Activated CD4-positive, alpha-beta T cell treated with anti-CD3 and anti-CD28 coated beads for 36 hours (primary cell): ENCODE measurements around the gene RHO. TPM values are rescaled to one million over a fixed set of nuclear protein-coding genes. Genes with fewer than 3 reads are reported as not detected.

Experiments used
- ATAC-seq: fragments of 200-7000 bp; cut with Tn5 transposase; one replicate; pipeline ENCODE4 v1.10.0; 2021; ENCODE audit warnings: mild to moderate bottlenecking, moderate library complexity
- CTCF ChIA-PET: fragments of 350-600 bp; sonication (Branson Sonifier 250); formaldehyde crosslinking; loops from one replicate; lab custom pipeline; 2021; ENCODE audit warnings: antibody characterized with exemption; lab: Charles Lee
- POLR2A ChIA-PET: fragments of 350-600 bp; sonication (Branson Sonifier 250); formaldehyde crosslinking; loops from one replicate; lab custom pipeline; 2021; ENCODE audit warnings: antibody characterized with exemption, inconsistent platforms; lab: Charles Lee
- DNase-seq: peaks from one replicate; pipeline ENCODE4 v3.0.0-alpha.2; 2020
- H3K27ac Mint-ChIP-seq: one replicate; pipeline ENCODE4 v1.8.0; 2021; ENCODE audit warnings: mixed read lengths
- H3K27me3 Mint-ChIP-seq: one replicate; pipeline ENCODE4 v1.8.0; 2021; ENCODE audit warnings: mixed read lengths
- H3K36me3 Mint-ChIP-seq: one replicate; pipeline ENCODE4 v1.8.0; 2021; ENCODE audit warnings: low read depth, mixed read lengths
- H3K4me1 Mint-ChIP-seq: one replicate; pipeline ENCODE4 v1.8.0; 2021; ENCODE audit warnings: mixed read lengths
- H3K4me3 Mint-ChIP-seq: one replicate; pipeline ENCODE4 v1.8.0; 2021; ENCODE audit warnings: mild to moderate bottlenecking, moderate library complexity, mixed read lengths
- H3K9me3 Mint-ChIP-seq: one replicate; pipeline ENCODE4 v1.8.0; 2021; ENCODE audit warnings: low read depth, mixed read lengths
- intact Hi-C, 2 experiments: fragments of 100-400 bp; cut with DNase I in 1 of 2; cut with micrococcal nuclease in 1 of 2; formaldehyde crosslinking; loops; one replicate each; pipeline versions ENCODE4 v1.14.2 to v1.15.1; 2022 to 2024; cut with DNase I, micrococcal nuclease
- total RNA-seq, 2 experiments: library from RNA; stranded (reverse); gene quantifications; one replicate each; pipeline ENCODE4 v1.2.3, GENCODE V29; 2021

Gene RHO
- total RNA-seq, 2 experiments from 2014 or later, result not detected

GRCh38 chr3:129556890-129557547 is 28.6 kb downstream of the RHO start:
- ATAC-seq (no peak), DNase-seq (no peak)
- CTCF ChIA-PET, result no interaction called here
- Mint-ChIP-seq H3K27ac (no peak overlapping the region), H3K9me3 (no peaks in the 10 kb centered on the region), H3K4me1 (peaks cover 5% of the 10 kb centered on the region), H3K36me3 (no peaks in the 10 kb centered on the region), H3K4me3 (no peak overlapping the region), H3K27me3 (no peaks in the 10 kb centered on the region)
- POLR2A ChIA-PET, result no interaction called here
- intact Hi-C loops, result no loop called here

GRCh38 chr3:129557548-129557894 is 29.1 kb downstream of the RHO start:
- no peak overlapping the region for H3K4me3 Mint-ChIP-seq
- ChIA-PET CTCF (no interaction called here), POLR2A (no interaction called here)
- DNase-seq (no peak), ATAC-seq (no peak)
- intact Hi-C loops, result no loop called here
- H3K27me3 Mint-ChIP-seq, result no peaks in the 10 kb centered on the region
- no peak overlapping the region for H3K27ac Mint-ChIP-seq
- H3K36me3 Mint-ChIP-seq, result no peaks in the 10 kb centered on the region
- no peaks in the 10 kb centered on the region for H3K9me3 Mint-ChIP-seq
- H3K4me1 Mint-ChIP-seq, result peaks cover 5% of the 10 kb centered on the region

- no peak for DNase-seq
- POLR2A ChIA-PET, result no interaction called here
- Mint-ChIP-seq H3K27me3 (no peaks in the 10 kb centered on the region), H3K4me3 (no peak overlapping the region), H3K4me1 (peaks cover 5% of the 10 kb centered on the region), H3K36me3 (no peaks in the 10 kb centered on the region), H3K27ac (no peak overlapping the region), H3K9me3 (no peaks in the 10 kb centered on the region)
- ATAC-seq, result no peak
- intact Hi-C loops, result no loop called here
- CTCF ChIA-PET, result interaction anchor here (0.6 kb wide), 1 partner anchor 1049 kb away, joined by 4 read pairs; no protein-coding TSS in a partner anchor
These were observed 29.8 kb downstream of the RHO start for GRCh38 chr3:129558081-129558771.

- no peak for ATAC-seq
These were observed 30.5 kb downstream of the RHO start for GRCh38 chr3:129558772-129559564.

GRCh38 chr3:129559565-129560079 is 31.2 kb downstream of the RHO start:
- POLR2A ChIA-PET, result interaction anchor here (0.5 to 0.6 kb wide), 2 partner anchors 91 to 260 kb away, joined by 3 read pairs; no protein-coding TSS in a partner anchor
- Mint-ChIP-seq H3K27ac (no peak overlapping the region), H3K9me3 (no peaks in the 10 kb centered on the region), H3K4me1 (no peaks in the 10 kb centered on the region), H3K27me3 (no peaks in the 10 kb centered on the region), H3K4me3 (no peak overlapping the region), H3K36me3 (no peaks in the 10 kb centered on the region)
- ATAC-seq (no peak), DNase-seq (no peak)
- CTCF ChIA-PET, result interaction anchor here (0.6 kb wide), 1 partner anchor 69 kb away, joined by 4 read pairs; no protein-coding TSS in a partner anchor
- intact Hi-C loops, result no loop called here

More at GRCh38 chr3:129558772-129559564, 30.5 kb downstream of the RHO start:
- H3K4me3 Mint-ChIP-seq, result no peak overlapping the region
- no peaks in the 10 kb centered on the region for H3K36me3 Mint-ChIP-seq
- CTCF ChIA-PET, result interaction anchor here (0.6 kb wide), 2 partner anchors 69 to 1050 kb away, joined by 4 read pairs; no protein-coding TSS in a partner anchor
- H3K4me1 Mint-ChIP-seq, result peaks cover 4% of the 10 kb centered on the region
- intact Hi-C loops, result no loop called here
- H3K9me3 Mint-ChIP-seq, result no peaks in the 10 kb centered on the region
- H3K27me3 Mint-ChIP-seq, result no peaks in the 10 kb centered on the region
- POLR2A ChIA-PET, result interaction anchor here (0.5 to 0.6 kb wide), 2 partner anchors 90 to 260 kb away, joined by 3 read pairs; no protein-coding TSS in a partner anchor
- DNase-seq, result no peak
- no peak overlapping the region for H3K27ac Mint-ChIP-seq

GRCh38 chr3:129560269-129560787 is 31.9 kb downstream of the RHO start:
- H3K4me3 Mint-ChIP-seq, result no peak overlapping the region
- H3K4me1 Mint-ChIP-seq, result no peaks in the 10 kb centered on the region
- no peak for ATAC-seq
- no peaks in the 10 kb centered on the region for H3K27me3 Mint-ChIP-seq
- DNase-seq, result no peak
- H3K36me3 Mint-ChIP-seq, result no peaks in the 10 kb centered on the region
- H3K27ac Mint-ChIP-seq, result no peak overlapping the region
- CTCF ChIA-PET, result no interaction called here
- intact Hi-C loops, result no loop called here
- no peaks in the 10 kb centered on the region for H3K9me3 Mint-ChIP-seq
- POLR2A ChIA-PET, result no interaction called here

- Mint-ChIP-seq H3K4me1 (no peaks in the 10 kb centered on the region), H3K27ac (no peak overlapping the region), H3K27me3 (no peaks in the 10 kb centered on the region), H3K36me3 (no peaks in the 10 kb centered on the region), H3K9me3 (no peaks in the 10 kb centered on the region), H3K4me3 (no peak overlapping the region)
- intact Hi-C loops, result no loop called here
- ChIA-PET POLR2A (no interaction called here), CTCF (no interaction called here)
- DNase-seq (no peak), ATAC-seq (no peak)
These were observed 32.6 kb downstream of the RHO start for GRCh38 chr3:129560911-129561594.

GRCh38 chr3:129561619-129562248 is 33.3 kb downstream of the RHO start:
- DNase-seq (no peak), ATAC-seq (no peak)
- Mint-ChIP-seq H3K4me1 (no peaks in the 10 kb centered on the region), H3K27me3 (no peaks in the 10 kb centered on the region), H3K4me3 (no peak overlapping the region), H3K9me3 (no peaks in the 10 kb centered on the region), H3K27ac (no peak overlapping the region), H3K36me3 (no peaks in the 10 kb centered on the region)
- ChIA-PET POLR2A (no interaction called here), CTCF (no interaction called here)
- intact Hi-C loops, result no loop called here

- intact Hi-C loops, result no loop called here
- DNase-seq (no peak), ATAC-seq (no peak)
- POLR2A ChIA-PET, result no interaction called here
- Mint-ChIP-seq H3K27ac (no peak overlapping the region), H3K36me3 (no peaks in the 10 kb centered on the region), H3K27me3 (no peaks in the 10 kb centered on the region), H3K9me3 (no peaks in the 10 kb centered on the region), H3K4me1 (no peaks in the 10 kb centered on the region), H3K4me3 (no peak overlapping the region)
- CTCF ChIA-PET, result no interaction called here
These were observed 34.4 kb downstream of the RHO start for GRCh38 chr3:129562803-129563202.

- DNase-seq, result no peak
- no peak overlapping the region for H3K27ac Mint-ChIP-seq
- ChIA-PET CTCF (no interaction called here), POLR2A (no interaction called here)
- no peaks in the 10 kb centered on the region for H3K36me3 Mint-ChIP-seq
- ATAC-seq, result no peak
- no peaks in the 10 kb centered on the region for H3K9me3 Mint-ChIP-seq
- no peaks in the 10 kb centered on the region for H3K27me3 Mint-ChIP-seq
- intact Hi-C loops, result no loop called here
- no peak overlapping the region for H3K4me3 Mint-ChIP-seq
- H3K4me1 Mint-ChIP-seq, result no peaks in the 10 kb centered on the region
These were observed 34.9 kb downstream of the RHO start for GRCh38 chr3:129563332-129563731.
